PC-3 (cell line): ENCODE data around the gene TSC22D3. TPM values are rescaled to one million over a fixed set of nuclear protein-coding genes. Genes with fewer than 3 reads are reported as not detected.

Experiments
- ATAC-seq: fragments of 200-7000 bp; cut with Tn5 transposase; 2 replicates; pipeline ENCODE4 v1.9.1; 2020; ENCODE audit warnings: mild to moderate bottlenecking, moderate library complexity
- BruUV-seq: library from RNA; stranded (reverse); fragments of 400-500 nt; replicated peaks from 2 replicates; lab custom pipeline; 2021; lab: Mats Ljungman, UMichigan
- CTCF ChIA-PET: fragments of 300-600 bp; sonication (Branson Sonifier 250); formaldehyde crosslinking; loops from one replicate; lab custom pipeline; 2022; ENCODE audit warnings: antibody characterized with exemption; lab: Charles Lee
- POLR2A ChIA-PET: fragments of 300-600 bp; sonication (Branson Sonifier 250); formaldehyde crosslinking; loops from one replicate; lab custom pipeline; 2022; ENCODE audit warnings: antibody characterized with exemption; ENCODE audit not compliant: unreplicated experiment; lab: Charles Lee
- DNase-seq: peaks from one replicate; pipeline ENCODE4 v3.0.0-alpha.2; 2015
- H2AFZ ChIP-seq: fragments of 300-600 bp; sonication (generic); 2 replicates; pipeline ENCODE4 v1.6.0; 2016; ENCODE audit warnings: antibody characterized with exemption, low read length
- H3F3A ChIP-seq: fragments of 300-600 bp; sonication (generic); one replicate; pipeline ENCODE4 v1.6.0; 2017; ENCODE audit warnings: antibody characterized with exemption, low read length, control low read depth, mild to moderate bottlenecking; ENCODE audit not compliant: unreplicated experiment
- H3K27ac ChIP-seq: fragments of 300-600 bp; sonication (generic); 2 replicates; pipeline ENCODE4 v1.5.1; 2016; ENCODE audit warnings: mild to moderate bottlenecking, low read length
- H3K27me3 ChIP-seq: fragments of 300-600 bp; sonication (generic); 2 replicates; pipeline ENCODE4 v1.6.1; 2016; ENCODE audit warnings: low read length, mixed read lengths
- H3K36me3 ChIP-seq: fragments of 300-600 bp; sonication (generic); 2 replicates; pipeline ENCODE4 v1.6.1; 2016; ENCODE audit warnings: low read depth, mixed run types, low read length, mixed read lengths
- H3K4me1 ChIP-seq: fragments of 300-600 bp; sonication (generic); 2 replicates; pipeline ENCODE4 v1.5.1; 2016; ENCODE audit warnings: low read length; ENCODE audit not compliant: insufficient read depth
- H3K4me2 ChIP-seq: fragments of 300-600 bp; sonication (generic); 2 replicates; pipeline ENCODE4 v1.6.0; 2016; ENCODE audit warnings: low read length
- H3K4me3 ChIP-seq: fragments of 300-600 bp; sonication (generic); 2 replicates; pipeline ENCODE4 v1.5.1; 2016; ENCODE audit warnings: mild to moderate bottlenecking, low read length, mixed read lengths
- H3K79me2 ChIP-seq: fragments of 300-600 bp; sonication (generic); 2 replicates; pipeline ENCODE4 v1.6.1; 2017; ENCODE audit warnings: low read length, mixed read lengths
- H3K9ac ChIP-seq: fragments of 300-600 bp; sonication (generic); 2 replicates; pipeline ENCODE4 v1.6.0; 2016; ENCODE audit warnings: mild to moderate bottlenecking, low read length
- H3K9me2 ChIP-seq: fragments of 300-600 bp; sonication (generic); replicated peaks from 2 replicates; pipeline ENCODE4 v1.6.1; 2016; ENCODE audit warnings: mixed run types, low read length, mixed read lengths
- H3K9me3 ChIP-seq: fragments of 300-600 bp; sonication (generic); 2 replicates; pipeline ENCODE4 v1.6.1; 2016; ENCODE audit warnings: low read length, mixed read lengths
- H4K20me1 ChIP-seq: fragments of 300-600 bp; sonication (generic); 2 replicates; pipeline ENCODE4 v1.6.1; 2016; ENCODE audit warnings: low read length, mixed read lengths
- CTCF ChIP-seq: fragments of 300-600 bp; sonication (generic); conservative IDR thresholded peaks from 2 replicates; pipeline ENCODE4 v1.5.1; 2017; ENCODE audit warnings: antibody characterized with exemption, low read depth, mild to moderate bottlenecking, low read length
- EZH2 ChIP-seq: fragments of 300-600 bp; sonication (generic); IDR thresholded peaks from one replicate; pipeline ENCODE4 v1.6.1; 2017; ENCODE audit warnings: antibody characterized with exemption, mild to moderate bottlenecking, low read length; ENCODE audit not compliant: unreplicated experiment
- EZH2phosphoT487 ChIP-seq: fragments of 300-600 bp; sonication (generic); IDR thresholded peaks from 2 replicates; pipeline ENCODE4 v1.6.1; 2018; ENCODE audit warnings: mild to moderate bottlenecking, antibody characterized with exemption, low read length, borderline replicate concordance
- intact Hi-C: fragments of 100-400 bp; cut with micrococcal nuclease; formaldehyde crosslinking; loops from 2 replicates; pipeline ENCODE4 v1.9.0; 2023
- total RNA-seq: library from RNA; depleted of rRNA; stranded (reverse); fragments of >200 nt; gene quantifications from 2 replicates; pipeline ENCODE4 v1.2.3, GENCODE V29; 2014

Gene TSC22D3
- total RNA-seq, 1 experiment from 2014 or later: 17.8 TPM

GRCh38 chrX:107675365-107675654 lies 100.3 kb downstream of the TSC22D3 start:
- peak overlapping the region; percentile 75; the same call in 1 of the 2 replicates for H3K4me3 ChIP-seq
- H3K4me1 ChIP-seq: peaks cover 28% of the 10 kb centered on the region
- H3F3A ChIP-seq: no peaks in the 10 kb centered on the region
- H3K36me3 ChIP-seq: no peaks in the 10 kb centered on the region
- no peaks in the 10 kb centered on the region for H3K27me3 ChIP-seq
- CTCF ChIA-PET: no interaction called here
- no peak for DNase-seq
- no peaks in the 10 kb centered on the region for H3K9me3 ChIP-seq
- no peak for ATAC-seq
- peak overlapping the region; percentile 87 for H3K4me2 ChIP-seq
- H3K27ac ChIP-seq: no peak overlapping the region
- BruUV-seq: no TSS peak
- POLR2A ChIA-PET: interaction anchor here (0.6 kb wide), 1 partner anchor 36 kb away, joined by 7 read pairs; no protein-coding TSS in a partner anchor
- peaks cover 18% of the 10 kb centered on the region for H3K79me2 ChIP-seq
- no peak overlapping the region for H3K9ac ChIP-seq
- no peaks in the 10 kb centered on the region for H4K20me1 ChIP-seq
- intact Hi-C loops: loop anchor here (5.0 kb wide), 1 partner anchor 397 kb away; no protein-coding TSS in a partner anchor
- H3K9me2 ChIP-seq: no peaks in the 10 kb centered on the region
- no peak overlapping the region for H2AFZ ChIP-seq
- TF ChIP-seq EZH2 (no peak), EZH2phosphoT487 (no peak), CTCF (no peak)

DNA sequence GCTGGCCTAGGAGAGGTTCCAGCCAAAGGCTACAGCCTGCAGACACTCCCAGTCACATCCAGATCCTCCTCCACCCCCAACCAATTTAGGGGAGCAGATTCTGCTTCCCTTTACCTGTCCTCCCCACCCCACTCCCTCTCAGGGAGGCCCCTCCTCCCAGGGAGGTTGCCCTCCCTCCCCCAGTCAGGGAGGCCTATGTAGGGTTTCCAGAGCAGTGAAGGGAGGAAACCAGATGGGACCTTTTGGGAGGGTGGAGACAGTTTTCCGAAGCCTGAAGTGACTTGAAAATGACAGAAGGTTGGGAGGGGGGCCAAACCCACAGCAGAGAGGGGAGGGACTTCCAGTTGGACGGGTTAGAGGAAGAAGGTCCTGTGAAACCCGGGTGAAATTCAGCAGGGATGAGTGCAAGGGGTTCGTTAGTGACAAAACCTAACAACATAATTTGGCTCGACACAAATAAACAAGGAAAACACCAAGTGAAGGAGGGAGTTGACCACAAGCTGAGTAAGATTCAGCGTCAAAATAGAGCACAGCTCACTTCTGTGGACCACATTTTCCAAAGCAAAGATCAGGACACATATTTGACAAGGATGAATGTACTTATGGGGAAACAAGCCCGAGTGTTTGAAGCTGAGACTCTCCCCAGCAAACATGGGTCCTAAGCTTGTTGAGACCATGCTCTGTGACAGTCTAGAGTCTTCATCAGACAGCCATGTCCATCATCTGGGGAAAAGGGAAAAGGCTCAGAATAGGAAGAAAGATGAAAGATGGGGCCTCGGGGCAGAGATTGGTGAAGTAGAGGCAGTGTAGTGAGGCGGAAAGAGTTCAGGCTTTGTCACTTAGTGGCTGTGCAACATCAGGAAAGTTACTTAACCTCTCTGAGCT lies 100.9 kb downstream of the TSC22D3 start:
- DNase-seq (no peak), ATAC-seq (no peak)
- Histone ChIP-seq H3K79me2 (peaks cover 18% of the 10 kb centered on the region), H3K27ac (no peak overlapping the region), H3F3A (no peaks in the 10 kb centered on the region), H2AFZ (no peak overlapping the region), H3K9me2 (no peaks in the 10 kb centered on the region), H3K9ac (no peak overlapping the region), H3K4me3 (no peak overlapping the region), H3K4me1 (peaks cover 28% of the 10 kb centered on the region), H3K4me2 (no peak overlapping the region), H4K20me1 (no peaks in the 10 kb centered on the region), H3K36me3 (no peaks in the 10 kb centered on the region), H3K27me3 (no peaks in the 10 kb centered on the region), H3K9me3 (no peaks in the 10 kb centered on the region)
- BruUV-seq: no TSS peak
- POLR2A ChIA-PET: interaction anchor here (0.6 kb wide), 1 partner anchor 37 kb away, joined by 7 read pairs; no protein-coding TSS in a partner anchor
- intact Hi-C loops: loop anchor here (5.0 kb wide), 2 partner anchors 218 to 398 kb away; no protein-coding TSS in a partner anchor
- TF ChIP-seq EZH2phosphoT487 (no peak), CTCF (no peak), EZH2 (no peak)
- CTCF ChIA-PET: interaction anchor here (2.1 kb wide), 1 partner anchor 101 kb away, joined by 27 read pairs; the partner anchor contains the start of genes NCBP2L and TSC22D3
